ENCODE results near the gene SUN2. TPM values are rescaled to one million over a fixed set of nuclear protein-coding genes. Genes with fewer than 3 reads are reported as not detected.
A peak's percentile ranks its signal among the peaks of the same experiment; 100 is the strongest.

Gene SUN2
- polyA plus RNA-seq, 3 donors: 95.8 to 159 (median 97.8) TPM

GRCh38 chr22:38757464-38757757 is 1.6 kb upstream of the SUN2 start:
- Mint-ChIP-seq H3K27me3 (ENCODE audit: low read depth in 3 of 3) (peaks cover 0 to 4% (median 0%) of the 10 kb centered on the region in 3 donors), H3K4me3 (peak overlapping the region; percentile 86 to 93), H3K9me3 (peaks cover 0 to 1% (median 0%) of the 10 kb centered on the region in 7 donors), H3K36me3 (peaks cover 7 to 17% of the 10 kb centered on the region in 2 donors), H3K27ac (peak overlapping the region; percentile 31 to 97 (median 93)), H3K4me1 (peaks cover 54% of the 10 kb centered on the region)
- peaks cover 8% of the 10 kb centered on the region for H4K20me1 ChIP-seq (ENCODE audit: insufficient read depth, low read length)
- 64% methylated on average over 2 of the region's 4 CpGs for WGBS (ENCODE audit: insufficient coverage)
- no peaks in the 10 kb centered on the region for H3K27me3 ChIP-seq (ENCODE audit: control insufficient read depth in 2 of 2, insufficient read depth in 2 of 2, low read length in 2 of 2)
- DNase-seq: no peak
- peaks cover 2 to 6% of the 10 kb centered on the region in 2 donors for H3K36me3 ChIP-seq (replicated peaks in 1 of 2; ENCODE audit: control insufficient read depth in 1 of 2, insufficient read depth in 2 of 2, low read length in 2 of 2)
- peak overlapping the region; percentile 91 for H3K9ac ChIP-seq (ENCODE audit: insufficient read depth, low read length, poor library complexity, severe bottlenecking)
- intact Hi-C loops (cut with micrococcal nuclease): loop anchor here in 1 of 2 donors (5.0 to 10.0 kb wide), 4 partner anchors 50 to 767 kb away; partner anchors contain the start of genes ATF4, CBX6 and GTPBP1
- H3K4me2 ChIP-seq (replicated peaks; ENCODE audit: extremely low read depth, low read length, poor library complexity, severe bottlenecking): peak overlapping the region; percentile 99
- H3K79me2 ChIP-seq (ENCODE audit: insufficient read depth, low read length): peaks cover 53% of the 10 kb centered on the region
- peaks cover 50 to 56% of the 10 kb centered on the region in 2 donors for H3K4me1 ChIP-seq (ENCODE audit: control insufficient read depth in 1 of 2, insufficient read depth in 2 of 2, low read length in 2 of 2)
- peak overlapping the region in 2 of 3 experiments; percentile 59 to 98 for H3K4me3 ChIP-seq (replicated peaks in 1 of 3; ENCODE audit: low read depth in 2 of 3, low read length in 3 of 3)
- no peak for TF ChIP-seq CTCF (IDR thresholded peaks at IDR 0.05)
- no peaks in the 10 kb centered on the region for H3K9me3 ChIP-seq (replicated peaks in 1 of 2; ENCODE audit: control insufficient read depth in 1 of 2, insufficient read depth in 1 of 2, low read length in 2 of 2)
- peak overlapping the region; percentile 77 for H2AFZ ChIP-seq (ENCODE audit: insufficient read depth, low read depth, low read length, poor library complexity, severe bottlenecking)
- peak overlapping the region; percentile 84 to 99 for H3K27ac ChIP-seq (ENCODE audit: low read depth in 1 of 2, low read length in 2 of 2)

- peaks cover 57% of the 10 kb centered on the region for H3K79me2 ChIP-seq (ENCODE audit: insufficient read depth, low read length)
- H3K4me1 Mint-ChIP-seq: peaks cover 59% of the 10 kb centered on the region
- 0% methylated on average over 8 of the region's 17 CpGs for WGBS (ENCODE audit: insufficient coverage)
- H2AFZ ChIP-seq (ENCODE audit: insufficient read depth, low read depth, low read length, poor library complexity, severe bottlenecking): peak overlapping the region; percentile 77
- peaks cover 12 to 23% of the 10 kb centered on the region in 2 donors for H3K36me3 Mint-ChIP-seq
- peaks cover 2 to 9% of the 10 kb centered on the region in 2 donors for H3K36me3 ChIP-seq (replicated peaks in 1 of 2; ENCODE audit: control insufficient read depth in 1 of 2, insufficient read depth in 2 of 2, low read length in 2 of 2)
- H3K9me3 ChIP-seq (replicated peaks in 1 of 2; ENCODE audit: control insufficient read depth in 1 of 2, insufficient read depth in 1 of 2, low read length in 2 of 2): no peaks in the 10 kb centered on the region
- H3K9me3 Mint-ChIP-seq: peaks cover 0 to 2% (median 0%) of the 10 kb centered on the region in 7 donors
- H4K20me1 ChIP-seq (ENCODE audit: insufficient read depth, low read length): peaks cover 8% of the 10 kb centered on the region
- no peaks in the 10 kb centered on the region for H3K27me3 ChIP-seq (ENCODE audit: control insufficient read depth in 2 of 2, insufficient read depth in 2 of 2, low read length in 2 of 2)
- H3K4me3 Mint-ChIP-seq: peak overlapping the region; percentile 86 to 93
- H3K9ac ChIP-seq (ENCODE audit: insufficient read depth, low read length, poor library complexity, severe bottlenecking): peak overlapping the region; percentile 91
- H3K27ac ChIP-seq (ENCODE audit: low read depth in 1 of 2, low read length in 2 of 2): peak overlapping the region; percentile 84 to 99
- peak overlapping the region; percentile 59 to 98 (median 82) for H3K4me3 ChIP-seq (replicated peaks in 1 of 3; ENCODE audit: low read depth in 2 of 3, low read length in 3 of 3)
- intact Hi-C loops (cut with micrococcal nuclease): loop anchor here in 1 of 2 donors (1.0 to 10.0 kb wide), 5 partner anchors 37 to 768 kb away; partner anchors contain the start of genes ATF4, CBX6, DNAL4 and GTPBP1
- DNase-seq: peak in 2 of 3 donors; percentile 38 to 48
- H3K4me1 ChIP-seq (ENCODE audit: control insufficient read depth in 1 of 2, insufficient read depth in 2 of 2, low read length in 2 of 2): peaks cover 55 to 61% of the 10 kb centered on the region in 2 donors
- no peak for TF ChIP-seq CTCF (IDR thresholded peaks at IDR 0.05)
- H3K27me3 Mint-ChIP-seq (ENCODE audit: low read depth in 3 of 3): peaks cover 0 to 3% (median 0%) of the 10 kb centered on the region in 3 donors
- H3K27ac Mint-ChIP-seq: peak overlapping the region; percentile 93 to 98 (median 97)
- peak overlapping the region; percentile 99 for H3K4me2 ChIP-seq (replicated peaks; ENCODE audit: extremely low read depth, low read length, poor library complexity, severe bottlenecking)
Measured at GRCh38 chr22:38756711-38757463, 1.1 kb upstream of the SUN2 start.
